Inferior parietal cortex (tissue), 1 donor: ENCODE results near the gene BRPF3.
"Not testable (repeated sequence)": the region's sequence is repeated elsewhere in the genome, so short reads cannot be mapped to it uniquely, and the experiment has no call there.

Source experiments
- DNase-seq: peaks from one replicate; pipeline ENCODE4 v3.0.0-alpha.2; 2016; ENCODE audit errors: extremely low spot score

BRPF3 gene

DNA sequence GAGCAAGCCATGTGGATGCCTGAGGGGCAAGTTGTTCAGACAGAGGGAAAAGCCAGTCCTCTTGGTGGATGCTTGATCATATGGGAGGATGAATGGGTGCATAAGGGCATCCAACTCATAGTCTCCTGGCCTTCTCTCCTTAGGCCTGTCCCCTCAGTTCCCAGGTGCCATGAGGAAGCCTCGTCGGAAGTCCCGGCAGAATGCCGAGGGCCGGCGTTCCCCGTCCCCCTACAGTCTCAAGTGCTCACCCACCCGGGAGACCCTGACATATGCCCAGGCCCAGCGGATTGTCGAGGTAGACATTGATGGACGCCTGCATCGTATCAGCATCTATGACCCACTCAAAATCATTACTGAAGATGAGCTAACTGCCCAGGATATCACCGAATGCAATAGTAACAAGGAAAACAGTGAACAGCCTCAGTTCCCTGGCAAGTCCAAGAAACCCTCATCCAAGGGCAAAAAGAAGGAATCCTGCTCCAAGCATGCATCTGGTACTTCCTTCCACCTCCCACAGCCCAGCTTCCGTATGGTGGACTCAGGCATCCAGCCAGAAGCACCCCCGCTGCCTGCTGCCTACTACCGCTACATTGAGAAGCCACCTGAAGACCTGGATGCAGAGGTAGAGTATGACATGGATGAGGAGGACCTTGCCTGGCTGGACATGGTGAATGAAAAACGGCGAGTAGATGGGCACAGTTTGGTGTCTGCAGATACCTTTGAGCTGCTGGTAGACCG is 3.8 kb downstream of the BRPF3 start:
- no peak for DNase-seq

DNA sequence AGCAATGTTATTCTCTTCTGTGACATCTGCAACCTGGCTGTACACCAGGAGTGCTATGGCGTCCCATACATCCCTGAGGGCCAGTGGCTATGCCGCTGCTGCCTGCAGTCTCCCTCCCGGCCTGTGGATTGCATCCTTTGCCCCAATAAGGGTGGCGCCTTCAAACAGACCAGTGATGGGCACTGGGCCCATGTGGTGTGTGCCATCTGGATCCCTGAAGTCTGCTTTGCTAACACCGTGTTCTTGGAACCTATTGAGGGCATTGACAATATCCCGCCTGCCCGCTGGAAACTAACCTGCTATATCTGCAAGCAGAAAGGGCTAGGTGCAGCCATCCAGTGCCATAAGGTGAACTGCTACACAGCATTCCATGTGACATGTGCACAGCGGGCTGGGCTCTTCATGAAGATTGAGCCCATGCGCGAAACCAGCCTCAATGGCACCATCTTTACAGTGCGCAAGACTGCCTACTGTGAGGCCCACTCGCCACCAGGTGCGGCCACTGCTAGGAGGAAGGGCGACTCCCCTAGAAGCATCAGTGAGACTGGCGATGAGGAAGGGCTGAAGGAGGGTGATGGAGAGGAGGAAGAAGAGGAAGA is 4.6 kb downstream of the BRPF3 start:
- DNase-seq: no peak

DNA sequence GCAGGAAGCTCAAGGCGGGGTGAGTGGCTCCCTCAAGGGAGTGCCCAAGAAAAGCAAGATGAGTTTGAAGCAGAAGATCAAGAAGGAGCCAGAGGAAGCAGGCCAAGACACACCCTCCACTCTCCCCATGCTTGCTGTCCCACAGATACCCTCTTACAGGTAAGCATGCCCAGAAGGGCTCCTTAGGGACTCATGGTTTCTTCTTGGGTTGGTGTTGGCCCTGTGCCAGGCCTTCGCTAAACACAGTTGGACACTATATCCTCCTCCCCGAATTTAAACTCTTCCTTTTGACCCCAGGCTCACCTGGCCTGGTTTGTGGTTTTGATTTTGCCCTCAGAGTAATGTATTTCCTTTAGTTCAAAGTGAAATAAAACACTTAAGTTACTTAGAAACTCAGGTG is 5.1 kb downstream of the BRPF3 start:
- DNase-seq: no peak

DNA sequence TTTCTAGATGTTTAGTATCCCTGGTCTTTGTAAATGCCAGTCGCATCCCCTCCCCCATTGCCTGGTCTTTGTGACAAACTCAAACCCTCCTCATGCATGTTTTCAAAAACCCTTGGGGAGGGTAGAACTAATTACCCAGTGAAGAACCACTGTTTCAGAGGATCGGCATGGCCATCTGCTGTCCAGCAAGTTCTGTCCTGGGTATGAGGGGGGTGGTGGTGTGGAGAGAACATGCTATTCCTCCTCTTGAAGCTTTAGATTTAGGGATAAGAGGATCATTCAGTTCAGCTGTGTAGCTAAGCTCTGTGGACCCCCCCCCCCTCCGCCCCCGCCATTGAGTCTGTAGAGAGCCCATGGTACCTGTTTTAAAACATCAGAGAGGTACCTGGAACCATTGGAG is 5.6 kb downstream of the BRPF3 start:
- DNase-seq: no peak

DNA sequence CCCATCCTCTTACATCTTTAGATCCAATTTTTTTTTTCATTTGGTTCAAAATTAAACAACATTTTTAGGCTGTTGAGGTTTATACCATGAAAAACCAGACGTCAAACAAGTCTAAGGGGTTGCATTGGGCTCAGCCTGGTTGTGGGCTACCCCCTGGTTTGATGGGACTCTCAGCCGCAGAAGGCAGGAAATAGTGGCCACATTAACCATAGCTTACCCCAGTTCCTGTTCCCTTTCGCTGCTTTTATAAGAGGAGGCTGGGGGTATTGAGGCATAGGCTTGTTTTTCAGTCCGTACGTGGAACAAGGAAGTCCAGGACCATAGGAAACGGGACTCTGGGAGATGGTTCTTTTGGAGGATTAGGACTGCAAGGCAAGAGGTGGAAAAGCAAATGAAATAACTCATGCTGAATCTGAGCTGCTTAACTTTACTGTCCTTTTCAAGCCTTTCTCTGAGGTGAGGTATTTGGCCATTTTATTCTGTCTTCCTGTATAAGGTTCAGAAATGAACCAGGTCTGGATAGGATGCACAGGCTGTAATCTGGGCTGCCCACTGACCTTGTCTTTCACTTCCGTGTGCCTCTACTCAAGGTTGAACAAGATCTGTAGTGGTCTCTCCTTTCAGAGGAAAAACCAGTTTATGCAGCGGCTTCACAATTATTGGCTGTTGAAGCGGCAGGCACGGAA is 7.7 kb downstream of the BRPF3 start:
- no peak for DNase-seq

DNA sequence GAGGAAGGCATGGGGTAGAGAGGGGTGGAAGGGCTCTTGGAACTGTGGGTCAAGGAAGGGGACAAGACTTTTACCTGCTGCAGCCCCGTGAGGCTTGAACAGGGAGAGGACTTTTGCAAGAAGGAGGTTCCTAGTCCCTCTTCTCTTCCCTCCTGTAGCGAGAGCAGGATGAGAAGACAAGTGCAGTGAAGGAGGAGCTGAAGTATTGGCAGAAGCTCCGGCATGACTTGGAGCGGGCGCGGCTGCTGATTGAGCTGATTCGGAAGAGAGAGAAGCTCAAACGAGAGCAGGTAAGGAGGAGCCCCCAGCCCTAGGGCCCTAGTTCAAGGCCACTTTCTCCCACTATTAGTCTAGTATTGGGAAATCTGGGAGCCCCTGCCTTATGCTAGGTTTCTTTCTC is 10.6 kb downstream of the BRPF3 start:
- no peak for DNase-seq

DNA sequence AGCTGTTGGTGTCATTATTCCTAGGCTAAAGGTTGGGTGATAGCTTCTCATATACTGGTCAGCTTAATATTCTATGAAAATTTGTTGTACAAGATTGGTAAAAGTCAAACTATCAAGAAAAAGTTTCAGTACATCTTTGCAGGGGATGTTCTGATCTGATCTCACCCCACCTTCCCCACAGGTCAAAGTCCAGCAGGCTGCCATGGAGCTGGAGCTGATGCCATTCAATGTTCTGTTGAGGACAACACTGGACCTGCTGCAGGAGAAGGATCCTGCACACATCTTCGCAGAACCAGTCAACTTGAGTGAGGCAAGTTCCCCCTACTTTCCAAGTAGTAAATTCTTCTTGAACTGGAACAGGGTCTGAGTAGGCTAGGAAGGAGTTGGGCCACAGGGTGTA is 13.1 kb downstream of the BRPF3 start:
- no peak for DNase-seq

DNA sequence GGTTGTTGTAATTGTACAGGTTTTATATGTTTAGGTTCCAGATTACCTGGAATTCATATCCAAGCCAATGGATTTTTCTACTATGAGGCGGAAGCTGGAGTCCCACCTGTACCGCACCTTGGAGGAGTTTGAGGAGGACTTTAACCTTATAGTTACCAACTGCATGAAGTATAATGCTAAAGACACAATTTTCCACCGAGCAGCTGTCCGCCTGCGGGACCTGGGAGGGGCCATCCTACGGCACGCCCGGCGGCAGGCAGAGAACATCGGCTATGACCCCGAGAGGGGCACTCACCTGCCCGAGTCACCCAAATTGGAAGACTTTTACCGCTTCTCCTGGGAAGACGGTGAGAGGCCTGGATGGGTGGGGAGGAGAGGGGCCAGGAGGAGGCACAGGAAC is 13.6 kb downstream of the BRPF3 start:
- DNase-seq: no peak

DNA sequence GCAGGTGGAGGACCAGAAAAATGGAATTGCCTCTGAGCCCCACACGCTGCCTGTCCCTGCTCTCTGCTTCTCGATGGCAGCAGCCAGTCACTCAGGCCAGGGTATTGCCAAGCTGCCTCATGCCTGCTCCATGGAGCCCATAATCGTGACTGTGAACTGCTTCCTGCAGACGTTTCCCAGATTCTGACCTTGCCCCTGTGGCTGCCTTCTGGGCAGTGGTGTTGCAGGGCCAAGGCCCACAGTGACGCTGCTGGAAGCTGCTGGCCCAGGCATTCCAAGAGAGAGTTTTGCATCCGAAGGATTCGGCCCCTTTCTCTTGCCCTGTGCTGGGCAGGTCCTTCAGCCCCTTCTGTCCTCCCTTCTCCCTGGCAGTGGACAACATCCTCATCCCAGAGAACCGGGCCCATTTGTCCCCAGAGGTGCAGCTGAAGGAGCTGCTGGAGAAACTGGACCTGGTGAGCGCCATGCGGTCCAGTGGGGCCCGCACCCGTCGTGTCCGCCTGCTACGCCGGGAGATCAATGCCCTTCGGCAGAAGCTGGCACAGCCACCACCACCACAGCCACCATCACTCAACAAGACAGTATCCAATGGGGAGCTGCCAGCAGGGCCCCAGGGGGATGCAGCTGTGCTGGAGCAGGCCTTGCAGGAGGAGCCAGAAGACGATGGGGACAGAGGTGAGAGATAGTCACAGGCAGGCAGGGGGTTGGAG is 14.5 kb downstream of the BRPF3 start:
- DNase-seq: no peak

DNA sequence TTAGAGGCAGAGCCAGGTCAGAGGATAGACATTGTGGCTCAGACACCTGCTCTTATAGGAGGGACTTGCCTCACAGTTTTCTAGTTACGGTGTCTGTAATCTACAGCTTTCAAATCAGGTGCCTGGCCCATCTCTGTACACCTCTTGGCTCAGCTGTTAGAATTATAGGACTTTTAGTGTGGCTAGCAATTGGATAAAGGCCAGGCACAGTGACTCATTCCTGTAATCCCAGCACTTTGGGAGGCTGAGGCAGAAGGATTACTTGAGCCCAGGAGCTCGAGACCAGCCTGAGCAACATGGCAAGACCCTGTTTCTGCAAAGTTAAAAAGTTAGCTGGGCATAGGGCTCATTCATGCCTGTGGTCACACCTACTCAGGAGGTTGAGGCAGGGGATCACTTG is 20.0 kb downstream of the BRPF3 start:
- no peak for DNase-seq

DNA sequence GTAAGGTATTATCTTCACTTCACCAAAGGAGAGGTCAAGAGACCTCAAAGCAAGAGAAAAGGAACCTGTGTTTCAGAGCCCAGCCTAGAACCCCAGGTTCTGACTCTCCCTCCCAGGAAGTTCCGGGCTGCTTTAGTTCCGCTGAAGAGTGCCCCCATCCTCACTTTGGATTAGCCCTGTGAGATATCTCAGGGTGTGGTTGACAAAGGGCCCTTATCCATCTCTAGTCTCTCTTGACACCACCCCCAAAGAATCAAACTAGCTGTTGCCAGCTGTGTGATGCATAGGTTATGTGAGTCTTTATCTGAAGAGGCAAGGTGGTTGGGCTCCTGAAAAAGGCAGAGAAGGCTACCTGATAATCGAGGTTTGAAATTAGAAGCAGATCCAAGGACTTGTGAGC is 20.6 kb downstream of the BRPF3 start:
- no peak for DNase-seq

DNA sequence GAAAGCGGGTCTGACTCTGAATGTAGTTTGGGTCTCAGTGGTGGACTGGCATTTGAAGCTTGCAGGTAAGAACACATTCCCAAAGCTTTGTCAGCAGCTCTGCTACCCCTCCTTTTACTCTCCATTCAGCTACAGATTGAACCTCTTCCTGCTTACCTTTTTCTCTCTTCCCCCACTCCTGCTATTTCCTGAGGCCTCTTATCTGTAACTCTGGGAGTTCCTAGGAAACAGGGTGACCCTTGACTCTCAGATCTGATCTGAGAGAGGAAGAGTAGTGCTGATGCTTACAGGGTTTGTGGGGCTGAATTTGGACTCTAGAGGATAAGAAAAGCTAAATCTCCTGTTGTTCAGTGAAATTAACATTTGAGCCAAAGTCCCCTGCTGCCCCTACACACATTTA is 21.4 kb downstream of the BRPF3 start:
- no peak for DNase-seq

DNA sequence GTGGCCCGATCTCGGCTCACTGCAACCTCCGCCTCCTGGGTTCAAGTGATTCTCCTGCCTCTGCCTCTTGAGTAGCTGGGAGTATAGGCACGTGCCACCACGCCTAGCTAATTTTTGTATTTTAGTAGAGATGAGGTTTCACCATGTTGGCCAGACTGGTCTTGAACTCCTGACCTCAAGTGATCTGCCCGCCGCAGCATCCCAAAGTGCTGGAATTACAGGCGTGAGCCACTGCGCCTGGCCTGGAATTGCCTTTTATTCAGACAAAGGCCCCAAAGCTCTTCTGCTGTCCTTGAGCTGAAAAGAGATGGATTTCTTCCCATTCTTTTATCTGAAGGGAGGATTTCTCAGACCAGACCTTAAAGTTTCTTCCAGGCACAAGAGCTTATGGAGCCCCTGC is 22.0 kb downstream of the BRPF3 start:
- DNase-seq: not testable (repeated sequence)

DNA sequence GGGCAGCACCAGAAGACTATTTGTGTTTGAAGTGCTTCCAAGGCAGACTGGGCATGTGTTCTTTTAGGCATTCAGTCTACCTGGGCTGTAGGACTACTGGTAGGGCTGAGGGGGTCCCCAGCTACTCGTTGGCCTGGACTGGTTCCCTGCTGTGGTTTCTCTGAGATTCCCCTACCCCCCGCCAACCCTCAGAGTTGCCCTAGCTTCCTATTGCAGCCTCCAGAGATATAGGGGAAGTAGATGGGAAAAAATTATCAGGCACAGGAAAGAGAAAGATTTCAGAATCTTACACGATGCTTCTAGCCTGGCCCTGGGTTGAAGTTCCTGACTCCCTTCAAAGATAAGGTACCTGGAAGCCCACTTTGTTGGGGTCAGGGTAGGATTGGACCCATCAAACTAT is 22.5 kb downstream of the BRPF3 start:
- no peak for DNase-seq

DNA sequence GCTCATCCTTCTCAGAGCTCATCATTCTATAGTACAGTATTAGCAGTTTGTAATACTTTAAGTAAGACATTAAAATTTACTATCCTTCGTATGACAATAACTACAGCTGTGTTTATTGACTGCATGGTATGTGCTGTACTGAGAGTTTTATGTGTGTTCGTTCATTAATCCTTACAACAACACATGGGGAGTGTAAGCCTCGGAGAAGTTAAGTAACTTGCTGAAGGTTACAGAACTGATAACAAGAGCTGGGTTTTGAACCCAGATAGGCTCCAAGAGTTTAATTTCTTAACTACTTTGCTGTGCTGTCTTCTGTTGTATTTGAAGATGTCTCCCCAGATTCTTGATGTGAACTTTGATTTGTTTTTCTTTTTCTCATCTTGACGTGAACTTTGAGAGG is 23.7 kb downstream of the BRPF3 start:
- no peak for DNase-seq

DNA sequence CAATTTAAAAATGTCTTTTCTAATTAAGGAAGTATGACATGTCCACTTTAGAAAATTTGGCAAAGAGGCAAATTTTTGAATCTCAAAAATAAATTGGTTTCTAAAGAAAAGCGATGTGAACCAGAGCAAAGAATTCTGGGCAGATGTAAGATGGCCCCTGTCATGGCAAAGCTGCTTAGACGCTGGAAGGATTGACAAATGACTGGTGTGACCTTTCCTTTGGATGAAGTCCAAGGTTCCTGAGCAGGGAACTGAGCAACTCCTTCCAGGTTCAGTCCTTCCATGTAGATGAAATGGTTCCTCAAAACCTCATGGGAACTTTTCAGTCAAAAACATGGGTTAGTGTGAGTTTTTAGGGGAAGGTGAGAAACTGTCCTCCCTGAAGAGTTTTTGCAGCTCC is 25.1 kb downstream of the BRPF3 start:
- DNase-seq: peak; percentile 43

DNA sequence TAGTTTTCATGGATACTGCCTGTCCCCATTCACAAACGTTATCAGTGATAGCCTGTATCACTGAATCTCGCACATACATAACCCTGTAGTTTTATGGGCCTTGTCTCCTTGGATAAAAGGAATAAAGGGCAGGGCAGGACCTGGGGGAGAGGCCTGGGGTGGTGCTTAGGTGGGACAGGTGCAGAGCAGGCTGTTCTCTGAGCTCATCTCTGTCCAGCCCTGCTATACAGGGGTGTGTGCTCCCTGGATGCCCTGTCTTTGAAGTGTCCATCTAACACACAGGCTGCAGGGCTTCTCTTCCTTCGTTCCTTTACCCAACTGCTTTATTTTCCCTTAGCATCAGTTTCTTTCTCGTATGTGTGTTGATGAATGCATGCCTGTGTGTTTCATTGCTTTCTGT is 26.4 kb downstream of the BRPF3 start:
- DNase-seq: no peak

DNA sequence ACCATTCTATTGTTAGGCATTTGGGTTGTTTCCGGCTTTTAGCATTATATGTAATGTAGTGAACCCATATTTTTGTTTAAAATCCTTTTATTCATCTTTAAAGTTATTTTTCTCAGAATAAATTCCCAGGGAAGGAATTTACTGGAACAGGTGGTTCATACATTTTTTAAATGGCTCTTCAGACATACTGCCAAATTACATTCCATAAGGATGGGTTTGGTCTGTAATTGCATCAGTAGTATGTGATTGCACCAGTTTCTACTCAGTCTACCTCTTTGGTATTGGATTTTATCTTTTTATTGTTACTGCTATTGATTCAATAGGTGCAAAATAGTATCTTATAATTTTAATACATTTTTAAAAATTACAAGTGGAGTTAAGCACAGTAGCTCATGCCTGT is 27.2 kb downstream of the BRPF3 start:
- no peak for DNase-seq

DNA sequence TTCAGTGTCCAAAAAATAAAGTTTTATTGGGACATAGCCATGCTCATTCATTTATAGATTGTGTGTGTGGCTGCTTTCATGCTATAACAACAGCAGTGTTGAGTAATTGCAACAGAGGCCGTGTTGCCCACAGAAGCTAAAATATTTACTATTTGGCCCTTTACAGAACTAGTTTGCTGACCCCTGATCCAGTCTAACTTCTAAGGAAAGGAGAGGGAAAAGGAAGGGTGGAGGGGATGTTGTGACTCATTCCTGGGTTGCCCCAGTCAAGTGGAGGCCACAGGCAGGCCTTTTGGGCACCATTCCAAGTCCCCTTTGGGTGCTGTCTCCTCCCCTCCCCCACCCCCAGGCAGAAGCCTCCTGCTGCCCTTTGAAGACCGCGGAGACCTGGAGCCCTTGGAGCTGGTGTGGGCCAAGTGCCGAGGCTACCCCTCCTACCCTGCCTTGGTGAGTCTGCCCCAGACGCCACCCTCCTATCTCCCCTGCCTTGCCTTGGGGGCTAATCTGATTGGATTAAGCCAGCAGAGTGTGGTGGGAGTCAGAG is 28.4 kb downstream of the BRPF3 start:
- no peak for DNase-seq

DNA sequence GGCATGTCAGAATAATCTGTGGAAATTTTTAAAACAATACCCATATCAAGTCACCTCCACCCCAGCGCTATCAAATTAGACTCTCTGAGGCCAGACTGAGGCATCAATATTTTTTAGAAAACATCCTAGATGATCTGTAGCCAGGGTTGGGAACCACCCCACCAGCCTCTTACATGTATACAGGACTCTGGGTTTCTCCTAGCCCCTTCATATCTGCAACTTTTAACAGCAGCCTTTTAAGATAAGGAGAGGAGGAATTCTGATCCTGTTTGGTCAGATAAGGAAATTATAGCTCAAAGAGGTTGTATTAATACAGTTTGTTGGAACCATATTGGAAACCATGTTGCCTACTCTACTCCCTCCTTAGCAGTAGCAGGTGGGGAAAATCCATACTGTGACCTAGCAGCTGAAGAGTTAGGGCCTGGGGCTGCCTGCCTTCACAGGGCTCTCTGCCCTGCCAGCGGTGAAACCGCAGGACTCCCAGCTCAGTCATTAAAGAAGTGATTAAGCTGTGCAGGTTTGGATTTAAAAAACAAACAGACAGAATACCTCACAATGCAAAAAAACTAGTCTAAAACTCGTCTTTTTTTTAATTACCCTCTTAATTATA is 30.0 kb downstream of the BRPF3 start:
- no peak for DNase-seq

DNA sequence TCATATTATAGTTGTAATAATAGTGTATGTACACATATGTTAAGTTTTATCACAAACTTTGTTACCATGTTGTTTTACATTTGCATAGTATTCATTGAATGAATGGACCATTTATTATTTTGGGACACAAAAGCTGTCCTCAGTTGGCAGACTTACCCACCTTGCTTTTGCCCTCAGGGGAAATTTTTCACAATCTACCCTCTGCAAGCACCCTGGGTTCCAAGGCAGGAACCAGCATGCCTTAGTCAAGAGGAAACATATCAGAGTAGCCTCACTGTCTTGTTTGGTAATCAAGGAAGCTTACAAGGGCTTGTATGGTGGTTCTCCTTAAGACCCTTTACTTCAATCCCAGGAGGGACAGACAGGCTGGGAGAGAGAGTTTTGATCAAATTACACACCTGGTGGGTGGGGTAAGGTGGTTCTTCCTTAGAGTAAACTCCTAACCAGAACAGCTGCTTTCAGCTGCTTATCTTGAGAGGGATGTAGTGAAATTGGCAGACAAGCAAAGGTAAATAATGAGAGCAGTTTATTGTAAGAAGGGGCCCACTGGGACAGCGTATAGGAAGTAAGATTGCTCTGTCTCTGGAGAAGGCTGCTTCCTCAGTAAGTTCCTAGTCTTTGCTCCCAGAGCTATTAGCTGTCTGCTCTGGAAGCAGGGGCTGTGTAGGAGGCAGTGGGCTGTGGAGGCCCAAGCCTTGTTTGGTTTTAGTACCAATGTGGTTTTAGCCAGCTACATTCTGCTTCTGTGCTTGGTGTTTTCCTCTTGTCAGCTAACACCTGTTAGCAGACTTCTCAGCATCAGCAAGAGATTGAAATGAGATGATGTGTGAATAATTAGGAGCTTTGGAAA is 31.1 kb downstream of the BRPF3 start:
- no peak for DNase-seq
